ENCODE data around the gene TRIM17.
"Not testable (repeated sequence)": the region's sequence is repeated elsewhere in the genome, so short reads cannot be mapped to it uniquely, and the experiment has no call there.

TRIM17 gene

DNA sequence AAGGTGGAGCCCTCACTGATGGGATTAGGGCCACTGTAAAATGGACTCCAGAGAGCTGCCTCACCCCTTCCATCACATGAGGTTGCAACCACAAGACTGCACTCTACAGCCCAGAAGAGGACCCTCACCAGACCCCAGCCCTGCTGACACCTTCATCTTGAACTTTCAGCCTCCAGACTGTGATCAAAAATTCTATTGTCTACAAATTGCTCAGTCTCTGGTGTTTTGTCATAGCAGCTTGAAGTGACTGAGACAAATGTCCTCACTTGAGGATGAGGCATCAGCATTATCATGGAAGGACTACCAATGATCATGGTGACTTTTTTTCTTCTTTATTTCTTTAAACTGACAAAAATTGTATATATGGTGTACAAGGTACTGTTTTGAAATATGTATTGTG is 26.7 kb upstream of the TRIM17 start:
- TF ChIP-seq, protein P1, sequence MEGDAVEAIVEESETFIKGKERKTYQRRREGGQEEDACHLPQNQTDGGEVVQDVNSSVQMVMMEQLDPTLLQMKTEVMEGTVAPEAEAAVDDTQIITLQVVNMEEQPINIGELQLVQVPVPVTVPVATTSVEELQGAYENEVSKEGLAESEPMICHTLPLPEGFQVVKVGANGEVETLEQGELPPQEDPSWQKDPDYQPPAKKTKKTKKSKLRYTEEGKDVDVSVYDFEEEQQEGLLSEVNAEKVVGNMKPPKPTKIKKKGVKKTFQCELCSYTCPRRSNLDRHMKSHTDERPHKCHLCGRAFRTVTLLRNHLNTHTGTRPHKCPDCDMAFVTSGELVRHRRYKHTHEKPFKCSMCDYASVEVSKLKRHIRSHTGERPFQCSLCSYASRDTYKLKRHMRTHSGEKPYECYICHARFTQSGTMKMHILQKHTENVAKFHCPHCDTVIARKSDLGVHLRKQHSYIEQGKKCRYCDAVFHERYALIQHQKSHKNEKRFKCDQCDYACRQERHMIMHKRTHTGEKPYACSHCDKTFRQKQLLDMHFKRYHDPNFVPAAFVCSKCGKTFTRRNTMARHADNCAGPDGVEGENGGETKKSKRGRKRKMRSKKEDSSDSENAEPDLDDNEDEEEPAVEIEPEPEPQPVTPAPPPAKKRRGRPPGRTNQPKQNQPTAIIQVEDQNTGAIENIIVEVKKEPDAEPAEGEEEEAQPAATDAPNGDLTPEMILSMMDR (IDR thresholded peaks at IDR 0.05; ENCODE audit: poor library complexity, severe bottlenecking) = no peak
- Histone ChIP-seq H3K27ac (ENCODE audit: poor library complexity, severe bottlenecking) (no peak overlapping the region), H3K9me3 (ENCODE audit: severe bottlenecking) (no peaks in the 10 kb centered on the region), H3K27me3 (ENCODE audit: insufficient read depth, poor library complexity, severe bottlenecking) (peaks cover 9% of the 10 kb centered on the region), H3K4me3 (ENCODE audit: severe bottlenecking) (no peak overlapping the region), H3K36me3 (ENCODE audit: low read depth) (no peaks in the 10 kb centered on the region), H3K4me1 (ENCODE audit: insufficient read depth, poor library complexity, severe bottlenecking) (no peaks in the 10 kb centered on the region)
- no peak for DNase-seq (ENCODE audit: low spot score)
- no peak for ATAC-seq (ENCODE audit: low read depth)

DNA sequence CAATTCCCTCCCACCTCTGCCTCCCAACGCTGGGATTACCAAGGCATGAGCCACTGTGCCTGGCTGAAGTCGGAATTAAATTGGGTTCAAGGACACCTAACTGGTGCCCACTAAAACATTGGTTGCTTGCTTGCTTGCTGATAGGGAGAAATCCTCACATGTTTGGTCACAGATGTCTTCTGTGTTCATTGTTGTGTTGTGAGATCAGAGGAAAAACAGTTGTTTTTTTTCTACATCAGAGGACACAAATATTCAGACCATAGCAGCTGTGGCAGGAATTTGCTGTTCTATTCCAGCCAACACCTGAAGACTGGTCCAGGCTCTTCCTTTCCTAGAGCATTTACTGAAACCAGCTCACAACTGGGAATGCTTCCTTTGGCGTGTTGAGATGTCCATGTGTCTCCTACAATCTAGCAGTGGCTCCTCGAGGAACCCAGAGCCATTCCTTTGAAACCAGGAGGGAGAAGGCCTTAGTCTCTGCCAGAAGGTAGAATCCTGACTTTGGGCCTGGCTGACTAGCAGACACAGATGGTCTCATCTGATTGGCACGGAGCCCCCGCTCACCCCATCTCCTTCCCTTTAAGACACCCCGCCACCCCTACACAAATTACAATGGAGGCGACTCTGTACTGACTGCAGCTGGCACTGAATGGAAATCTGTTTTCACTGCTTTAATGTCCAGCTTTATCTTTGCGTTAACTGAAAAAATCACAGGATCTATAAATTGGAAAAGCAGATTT is 24.3 kb upstream of the TRIM17 start:
- TF ChIP-seq, protein P1 (IDR thresholded peaks at IDR 0.05; ENCODE audit: poor library complexity, severe bottlenecking) = no peak
- H3K4me1 ChIP-seq (ENCODE audit: insufficient read depth, poor library complexity, severe bottlenecking) = no peaks in the 10 kb centered on the region
- DNase-seq (ENCODE audit: low spot score) (no peak), ATAC-seq (ENCODE audit: low read depth) (no peak)
- no peaks in the 10 kb centered on the region for H3K36me3 ChIP-seq (ENCODE audit: low read depth)
- peaks cover 6% of the 10 kb centered on the region for H3K27me3 ChIP-seq (ENCODE audit: insufficient read depth, poor library complexity, severe bottlenecking)
- no peak overlapping the region for H3K27ac ChIP-seq (ENCODE audit: poor library complexity, severe bottlenecking)
- no peak overlapping the region for H3K4me3 ChIP-seq (ENCODE audit: severe bottlenecking)
- H3K9me3 ChIP-seq (ENCODE audit: severe bottlenecking) = no peaks in the 10 kb centered on the region

DNA sequence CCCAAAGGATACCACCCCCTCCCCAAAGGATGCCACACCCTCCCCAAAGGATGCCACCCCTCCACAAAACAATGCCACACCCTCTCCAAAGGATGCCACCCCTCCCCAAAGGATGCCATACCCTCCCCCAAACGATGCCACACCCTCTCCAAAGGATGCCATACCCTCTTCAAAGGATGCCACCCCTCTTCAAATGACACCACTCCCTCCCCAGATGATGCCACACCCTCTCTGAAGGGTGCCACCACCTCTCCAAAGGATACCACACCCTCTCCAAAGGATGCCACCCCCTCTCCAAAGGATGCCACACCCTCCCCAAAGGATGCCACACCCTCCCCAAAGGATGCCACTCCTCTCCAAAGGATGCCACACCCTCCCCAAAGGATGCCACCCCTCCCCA is 21.6 kb upstream of the TRIM17 start:
- Histone ChIP-seq H3K27me3 (ENCODE audit: insufficient read depth, poor library complexity, severe bottlenecking) (no peaks in the 10 kb centered on the region), H3K27ac (ENCODE audit: poor library complexity, severe bottlenecking) (no peak overlapping the region), H3K9me3 (ENCODE audit: severe bottlenecking) (no peaks in the 10 kb centered on the region), H3K4me1 (ENCODE audit: insufficient read depth, poor library complexity, severe bottlenecking) (no peaks in the 10 kb centered on the region), H3K36me3 (ENCODE audit: low read depth) (no peaks in the 10 kb centered on the region), H3K4me3 (ENCODE audit: severe bottlenecking) (no peak overlapping the region)
- TF ChIP-seq, protein P1 (IDR thresholded peaks at IDR 0.05; ENCODE audit: poor library complexity, severe bottlenecking) = no peak
- no peak for ATAC-seq (ENCODE audit: low read depth)
- no peak for DNase-seq (ENCODE audit: low spot score)

DNA sequence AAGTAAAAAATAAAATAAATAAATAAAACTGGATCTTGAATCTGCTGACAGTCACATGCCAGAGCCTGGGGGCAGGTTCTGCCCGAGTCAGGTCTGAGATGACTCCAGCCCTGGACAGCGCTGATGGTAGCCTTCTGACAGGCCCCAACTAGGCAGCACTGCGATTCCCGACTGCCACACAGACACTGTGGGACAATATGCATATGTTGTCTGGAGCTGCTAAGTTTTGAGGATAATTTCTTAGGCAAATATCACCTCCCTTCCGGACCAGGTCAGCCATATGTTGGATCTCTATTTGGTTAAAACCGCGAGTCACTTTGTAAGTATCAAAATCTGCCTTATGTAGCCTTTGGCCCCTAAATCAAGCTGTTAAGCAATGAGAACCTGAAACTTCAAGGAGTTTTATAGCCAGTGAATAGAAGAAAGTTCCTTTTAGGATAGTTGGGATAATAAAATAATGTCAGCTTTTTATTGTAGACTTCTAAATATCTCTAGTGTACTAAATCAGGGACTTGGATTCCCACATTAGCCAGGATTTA is 20.8 kb upstream of the TRIM17 start:
- H3K36me3 ChIP-seq (ENCODE audit: low read depth) = no peaks in the 10 kb centered on the region
- no peak overlapping the region for H3K27ac ChIP-seq (ENCODE audit: poor library complexity, severe bottlenecking)
- DNase-seq (ENCODE audit: low spot score) (no peak), ATAC-seq (ENCODE audit: low read depth) (no peak)
- no peaks in the 10 kb centered on the region for H3K9me3 ChIP-seq (ENCODE audit: severe bottlenecking)
- no peaks in the 10 kb centered on the region for H3K27me3 ChIP-seq (ENCODE audit: insufficient read depth, poor library complexity, severe bottlenecking)
- H3K4me3 ChIP-seq (ENCODE audit: severe bottlenecking) = no peak overlapping the region
- no peaks in the 10 kb centered on the region for H3K4me1 ChIP-seq (ENCODE audit: insufficient read depth, poor library complexity, severe bottlenecking)
- TF ChIP-seq, protein P1 (IDR thresholded peaks at IDR 0.05; ENCODE audit: poor library complexity, severe bottlenecking) = no peak

DNA sequence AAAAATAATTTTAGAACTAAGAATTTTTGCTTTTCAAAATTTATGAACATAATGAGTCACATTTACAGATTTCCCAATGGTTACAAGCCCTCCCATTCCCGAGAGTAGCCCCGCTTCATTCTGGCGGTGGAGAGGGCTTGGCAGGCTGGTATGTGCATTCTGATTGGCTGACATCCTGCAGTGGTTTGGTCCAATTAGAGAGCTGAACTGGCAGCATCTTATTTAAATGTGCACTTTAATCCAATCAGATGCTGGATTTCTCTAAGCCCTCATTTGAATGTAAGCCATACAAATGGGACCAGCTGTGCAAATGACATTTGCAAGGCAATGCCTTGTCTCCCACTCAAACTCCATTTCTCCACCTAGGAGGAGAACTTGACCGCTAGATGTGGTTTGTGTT is 18.0 kb upstream of the TRIM17 start:
- TF ChIP-seq, protein P1 (IDR thresholded peaks at IDR 0.05; ENCODE audit: poor library complexity, severe bottlenecking) = no peak
- Histone ChIP-seq H3K36me3 (ENCODE audit: low read depth) (no peaks in the 10 kb centered on the region), H3K4me1 (ENCODE audit: insufficient read depth, poor library complexity, severe bottlenecking) (no peaks in the 10 kb centered on the region), H3K27ac (ENCODE audit: poor library complexity, severe bottlenecking) (no peak overlapping the region), H3K4me3 (ENCODE audit: severe bottlenecking) (no peak overlapping the region), H3K27me3 (ENCODE audit: insufficient read depth, poor library complexity, severe bottlenecking) (no peaks in the 10 kb centered on the region), H3K9me3 (ENCODE audit: severe bottlenecking) (no peaks in the 10 kb centered on the region)
- ATAC-seq (ENCODE audit: low read depth) = no peak
- DNase-seq (ENCODE audit: low spot score) = no peak

DNA sequence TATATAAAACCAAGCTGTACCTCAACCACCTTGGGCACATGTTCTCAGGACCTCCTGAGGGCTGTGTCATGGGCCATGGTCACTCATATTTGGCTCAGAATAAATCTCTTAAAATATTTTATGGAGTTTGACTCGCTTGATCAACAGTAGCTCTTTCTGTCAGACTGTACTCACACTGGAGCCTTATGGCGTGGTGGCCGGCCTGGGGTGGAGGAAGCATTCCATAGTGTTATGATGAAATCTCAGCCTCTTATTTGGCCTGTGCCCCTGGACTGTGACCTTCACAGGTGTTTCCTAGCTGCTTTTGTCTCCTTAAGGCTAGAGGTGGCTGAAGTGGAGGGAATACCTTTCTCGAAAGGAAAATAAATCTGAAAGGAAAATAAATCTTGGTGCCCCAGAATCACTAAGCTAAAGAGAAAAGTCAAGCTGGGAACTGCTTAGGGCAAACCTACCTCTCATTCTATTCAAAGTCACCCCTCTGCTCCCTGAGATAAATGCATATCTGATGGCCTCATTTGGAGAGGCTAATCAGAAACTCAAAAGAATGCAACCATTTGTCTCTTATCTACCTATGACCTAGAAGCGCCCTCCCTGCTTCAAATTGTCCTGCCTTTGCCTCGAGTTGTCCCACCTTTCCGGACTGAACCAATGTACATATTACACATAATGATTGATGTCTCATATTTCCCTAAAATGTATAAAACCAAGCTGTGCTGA is 16.8 kb upstream of the TRIM17 start:
- not testable (repeated sequence) for ATAC-seq (ENCODE audit: low read depth); H3K4me3 ChIP-seq (ENCODE audit: severe bottlenecking); H3K36me3 ChIP-seq (ENCODE audit: low read depth); H3K9me3 ChIP-seq (ENCODE audit: severe bottlenecking); H3K27me3 ChIP-seq (ENCODE audit: insufficient read depth, poor library complexity, severe bottlenecking); DNase-seq (ENCODE audit: low spot score); H3K27ac ChIP-seq (ENCODE audit: poor library complexity, severe bottlenecking); H3K4me1 ChIP-seq (ENCODE audit: insufficient read depth, poor library complexity, severe bottlenecking)

Measured in RWPE2 (cell line).